ENCODE measurements around the gene KCNMA1.

The KCNMA1 gene

DNA sequence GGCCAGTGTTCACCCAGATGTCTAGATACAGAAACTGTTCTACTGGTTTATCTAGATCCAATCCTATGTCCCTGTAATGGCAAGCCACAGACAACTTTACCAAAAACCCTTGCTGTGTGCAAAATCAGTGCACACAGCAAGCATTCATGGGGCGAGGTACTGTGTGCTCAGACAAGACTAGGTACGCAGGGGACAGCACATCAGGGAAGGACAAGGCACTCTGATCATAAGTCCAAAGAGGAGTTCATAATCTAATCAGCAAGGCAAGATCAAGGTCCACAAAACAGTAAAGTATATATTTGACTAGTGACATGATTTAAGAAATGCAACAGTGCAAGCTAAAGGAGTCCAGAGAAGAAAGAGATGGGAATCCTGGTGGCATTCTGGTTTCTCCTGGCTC lies 25.9 kb downstream of the KCNMA1 start:
- no peak overlapping the region for H3K9ac ChIP-seq
- H3K9me3 ChIP-seq = no peaks in the 10 kb centered on the region
- H3K4me1 ChIP-seq = peaks cover 38% of the 10 kb centered on the region
- H4K20me1 ChIP-seq = no peaks in the 10 kb centered on the region
- H3K27me3 ChIP-seq = no peaks in the 10 kb centered on the region
- no peak overlapping the region for H3K27ac ChIP-seq
- H3K4me3 ChIP-seq = no peak overlapping the region
- H3K36me3 ChIP-seq = no peaks in the 10 kb centered on the region
- TF ChIP-seq Cebpa-rat (IDR thresholded peaks at IDR 0.05) = no peak
- H3K4me2 ChIP-seq = no peak overlapping the region

- H3K27me3 ChIP-seq = no peaks in the 10 kb centered on the region
These were observed 26.4 kb downstream of the KCNMA1 start for GRCh38 chr10:77611221-77611620.

GRCh38 chr10:77609781-77610272 lies 27.8 kb downstream of the KCNMA1 start:
- H3K36me3 ChIP-seq = no peaks in the 10 kb centered on the region
- H3K4me1 ChIP-seq = peaks cover 56% of the 10 kb centered on the region
- no peaks in the 10 kb centered on the region for H3K27me3 ChIP-seq
- TF ChIP-seq Cebpa-rat (IDR thresholded peaks at IDR 0.05) = no peak
- no peaks in the 10 kb centered on the region for H3K9me3 ChIP-seq
- H3K9ac ChIP-seq = no peak overlapping the region
- no peak overlapping the region for H3K4me3 ChIP-seq
- no peaks in the 10 kb centered on the region for H4K20me1 ChIP-seq
- no peak overlapping the region for H3K27ac ChIP-seq
- peak overlapping the region; percentile 39 for H3K4me2 ChIP-seq

More at GRCh38 chr10:77611221-77611620, 26.4 kb downstream of the KCNMA1 start:
- Histone ChIP-seq H3K27ac (no peak overlapping the region), H3K9me3 (no peaks in the 10 kb centered on the region), H3K36me3 (no peaks in the 10 kb centered on the region), H4K20me1 (no peaks in the 10 kb centered on the region), H3K4me3 (no peak overlapping the region), H3K9ac (no peak overlapping the region), H3K4me1 (peaks cover 42% of the 10 kb centered on the region), H3K4me2 (no peak overlapping the region)
- no peak for TF ChIP-seq Cebpa-rat (IDR thresholded peaks at IDR 0.05)

- Histone ChIP-seq H3K4me2 (no peak overlapping the region), H3K4me1 (peaks cover 64% of the 10 kb centered on the region), H4K20me1 (no peaks in the 10 kb centered on the region), H3K4me3 (no peak overlapping the region), H3K27me3 (no peaks in the 10 kb centered on the region), H3K9me3 (no peaks in the 10 kb centered on the region), H3K9ac (no peak overlapping the region), H3K27ac (no peak overlapping the region), H3K36me3 (no peaks in the 10 kb centered on the region)
- TF ChIP-seq Cebpa-rat (IDR thresholded peaks at IDR 0.05) = no peak
These were observed 29.3 kb downstream of the KCNMA1 start for GRCh38 chr10:77608281-77608680.

DNA sequence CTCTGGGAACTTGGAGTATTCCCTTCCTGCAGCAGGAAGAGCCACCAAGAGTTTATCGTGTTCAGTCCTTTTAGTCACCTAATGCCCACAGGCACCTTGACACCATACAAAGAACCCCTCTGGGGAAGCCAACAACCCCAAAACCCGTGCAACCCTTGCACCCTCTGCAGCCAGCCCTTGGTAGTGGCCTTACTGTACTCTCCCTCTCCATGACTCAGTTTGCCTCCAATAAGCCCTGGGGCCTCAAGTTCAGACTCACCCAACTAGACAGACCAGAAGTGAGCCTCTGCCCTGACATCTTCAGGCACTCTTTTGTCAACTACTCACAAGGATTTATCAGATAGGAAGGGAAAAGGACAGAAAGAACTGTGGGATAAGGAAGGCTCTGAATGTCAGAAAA lies 30.9 kb downstream of the KCNMA1 start:
- Histone ChIP-seq H3K9me3 (no peaks in the 10 kb centered on the region), H3K36me3 (no peaks in the 10 kb centered on the region), H3K4me3 (no peak overlapping the region), H3K27me3 (no peaks in the 10 kb centered on the region), H3K9ac (no peak overlapping the region), H3K4me2 (peak overlapping the region; percentile 97), H4K20me1 (no peaks in the 10 kb centered on the region), H3K27ac (no peak overlapping the region), H3K4me1 (peaks cover 79% of the 10 kb centered on the region)
- TF ChIP-seq Cebpa-rat (IDR thresholded peaks at IDR 0.05) = no peak

GRCh38 chr10:77605466-77605865 lies 32.1 kb downstream of the KCNMA1 start:
- no peak for TF ChIP-seq Cebpa-rat (IDR thresholded peaks at IDR 0.05)
- peak overlapping the region; percentile 97 for H3K4me2 ChIP-seq
- no peaks in the 10 kb centered on the region for H3K27me3 ChIP-seq
- peak overlapping the region; percentile 76 for H3K27ac ChIP-seq
- H3K4me1 ChIP-seq = peaks cover 92% of the 10 kb centered on the region
- no peaks in the 10 kb centered on the region for H3K36me3 ChIP-seq
- peak overlapping the region; percentile 26; the same call in 1 of the 2 replicates for H3K9ac ChIP-seq
- H3K9me3 ChIP-seq = no peaks in the 10 kb centered on the region
- no peak overlapping the region for H3K4me3 ChIP-seq
- no peaks in the 10 kb centered on the region for H4K20me1 ChIP-seq

DNA sequence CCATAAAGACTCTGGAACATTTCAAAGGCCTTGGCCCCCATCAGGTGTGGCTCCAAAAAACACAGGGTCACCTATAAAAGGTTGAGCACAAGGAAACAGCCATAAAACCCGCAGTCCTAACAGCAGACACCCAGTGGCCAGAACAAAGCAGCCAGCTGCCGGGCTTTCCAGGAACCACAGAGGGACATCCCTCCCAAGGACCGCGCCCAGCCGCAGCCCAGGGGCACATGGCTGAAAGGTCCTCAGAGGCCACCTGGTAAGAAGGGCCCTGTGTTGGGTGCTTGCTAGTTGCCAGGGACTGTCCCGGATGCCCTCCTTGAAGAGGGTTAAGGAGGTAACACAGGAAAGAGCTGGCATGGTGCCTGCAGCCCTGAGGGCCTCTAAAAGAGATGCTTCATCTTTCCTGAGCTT lies 32.7 kb downstream of the KCNMA1 start:
- Histone ChIP-seq H3K36me3 (no peaks in the 10 kb centered on the region), H3K27ac (peak overlapping the region; percentile 76), H3K4me1 (peaks cover 93% of the 10 kb centered on the region), H3K4me3 (no peak overlapping the region), H3K9me3 (no peaks in the 10 kb centered on the region), H3K27me3 (no peaks in the 10 kb centered on the region), H3K9ac (0 out of 2 replicates have a peak overlapping the region, but pooled peaks have one; percentile 26), H4K20me1 (no peaks in the 10 kb centered on the region), H3K4me2 (peak overlapping the region; percentile 97)
- no peak for TF ChIP-seq Cebpa-rat (IDR thresholded peaks at IDR 0.05)

DNA sequence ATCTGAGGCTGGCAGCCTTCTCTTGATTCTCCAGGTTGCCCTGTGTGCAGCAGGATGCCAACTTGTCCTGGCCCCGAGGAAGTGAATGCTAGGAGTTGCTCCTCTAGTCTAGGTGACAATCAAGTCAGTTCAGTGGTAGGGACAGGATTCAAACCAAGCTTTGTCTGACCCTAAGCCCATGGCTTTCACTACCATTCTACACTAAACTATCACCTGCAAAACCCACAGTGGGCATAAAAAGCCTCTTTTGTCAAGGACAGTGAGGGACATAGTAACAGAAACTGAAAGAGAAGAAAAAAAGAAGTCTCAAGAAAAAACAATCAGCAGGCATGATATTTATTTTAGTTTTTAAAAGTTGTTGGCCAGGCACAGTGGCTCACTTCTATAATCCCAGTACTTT lies 33.5 kb downstream of the KCNMA1 start:
- TF ChIP-seq Cebpa-rat (IDR thresholded peaks at IDR 0.05) = no peak

DNA sequence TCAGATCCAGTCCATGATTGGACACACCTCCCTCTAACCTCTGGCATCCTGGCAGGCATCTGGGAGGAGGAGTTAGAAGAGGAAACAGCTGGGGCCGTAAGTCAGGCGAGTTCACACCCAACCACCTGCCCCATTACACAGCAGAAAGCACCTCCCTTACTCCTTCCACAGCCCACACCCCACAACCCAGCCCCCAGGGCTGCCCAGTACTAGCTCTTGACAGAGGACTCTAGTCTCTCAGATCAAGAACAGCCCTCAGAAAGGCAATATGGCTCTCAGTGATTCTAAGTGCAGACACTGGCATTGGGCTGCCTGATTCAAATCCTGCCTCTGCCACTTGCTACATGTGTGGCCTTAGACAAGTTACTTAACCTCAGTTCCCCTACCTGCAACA lies 34.1 kb downstream of the KCNMA1 start:
- TF ChIP-seq Cebpa-rat (IDR thresholded peaks at IDR 0.05) = no peak
- Histone ChIP-seq H4K20me1 (no peaks in the 10 kb centered on the region), H3K36me3 (no peaks in the 10 kb centered on the region), H3K4me2 (peak overlapping the region; percentile 97), H3K9me3 (no peaks in the 10 kb centered on the region), H3K4me1 (peaks cover 89% of the 10 kb centered on the region), H3K9ac (peak overlapping the region; percentile 62), H3K27ac (peak overlapping the region; percentile 76), H3K4me3 (peak overlapping the region; percentile 54; the same call in 1 of the 2 replicates), H3K27me3 (no peaks in the 10 kb centered on the region)

More for the DNA sequence above, 33.5 kb downstream of the KCNMA1 start:
- Histone ChIP-seq H3K4me1 (peaks cover 90% of the 10 kb centered on the region), H3K4me3 (0 out of 2 replicates have a peak overlapping the region, but pooled peaks have one; percentile 54), H3K27ac (peak overlapping the region; percentile 76), H3K36me3 (no peaks in the 10 kb centered on the region), H3K4me2 (peak overlapping the region; percentile 97), H3K9me3 (no peaks in the 10 kb centered on the region), H3K9ac (peak overlapping the region; percentile 62; the same call in 1 of the 2 replicates), H3K27me3 (no peaks in the 10 kb centered on the region), H4K20me1 (no peaks in the 10 kb centered on the region)

DNA sequence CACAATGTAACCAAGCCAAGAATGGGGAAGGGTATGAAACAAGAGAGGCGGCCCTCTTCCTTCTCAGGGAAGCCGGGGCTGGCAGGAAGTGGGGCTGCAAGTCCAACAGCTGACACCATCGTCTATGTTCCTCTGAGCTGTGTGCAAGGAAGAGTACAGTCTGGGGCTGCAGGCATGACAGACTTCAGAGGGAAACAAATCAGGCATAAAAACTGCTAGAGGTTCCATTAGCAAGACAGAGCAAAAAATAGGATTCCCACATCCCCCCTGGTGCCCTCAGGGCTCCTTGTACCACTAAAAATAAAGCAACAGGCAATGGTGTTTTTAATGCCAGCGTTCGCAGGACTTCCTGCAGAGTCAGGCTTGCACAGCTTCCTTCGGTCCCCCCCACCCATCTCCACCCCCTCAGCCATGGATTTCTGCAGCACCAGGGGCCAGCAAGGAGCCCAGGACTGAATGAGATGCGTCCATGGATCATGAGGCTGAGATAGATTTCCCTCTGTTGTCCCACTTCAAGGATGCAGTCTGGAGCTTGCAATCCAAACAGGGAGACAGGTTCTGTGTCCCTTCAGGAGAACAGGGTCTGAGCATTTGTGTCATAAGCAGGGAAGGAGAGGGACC lies 34.6 kb downstream of the KCNMA1 start:
- H3K4me2 ChIP-seq = peak overlapping the region; percentile 97
- peaks cover 86% of the 10 kb centered on the region for H3K4me1 ChIP-seq
- H3K27ac ChIP-seq = peak overlapping the region; percentile 76
- H3K4me3 ChIP-seq = peak overlapping the region; percentile 54; the same call in 1 of the 2 replicates
- no peaks in the 10 kb centered on the region for H4K20me1 ChIP-seq
- no peaks in the 10 kb centered on the region for H3K9me3 ChIP-seq
- no peaks in the 10 kb centered on the region for H3K36me3 ChIP-seq
- TF ChIP-seq Cebpa-rat (IDR thresholded peaks at IDR 0.05) = no peak
- H3K27me3 ChIP-seq = no peaks in the 10 kb centered on the region
- H3K9ac ChIP-seq = peak overlapping the region; percentile 62
